GM23248 (cell line): ENCODE measurements around the gene F2RL3.
"Not testable (repeated sequence)": the region's sequence is repeated elsewhere in the genome, so short reads cannot be mapped to it uniquely, and the experiment has no call there.

ENCODE experiments used
- EZH2 ChIP-seq: fragments of 200-600 bp; sonication (generic); IDR thresholded peaks from 2 replicates; pipeline ENCODE4 v1.6.1; 2018; ENCODE audit warnings: antibody characterized with exemption, mild to moderate bottlenecking; ENCODE audit not compliant: insufficient read depth, poor library complexity, severe bottlenecking
- EZH2phosphoT487 ChIP-seq: fragments of 200-600 bp; sonication (generic); IDR thresholded peaks from 2 replicates; pipeline ENCODE4 v1.6.1; 2018; ENCODE audit warnings: antibody characterized with exemption, moderate library complexity, mild to moderate bottlenecking, low read depth; ENCODE audit not compliant: insufficient read depth

- not testable (repeated sequence) for TF ChIP-seq EZH2phosphoT487, EZH2
Observed at GRCh38 chr19:16940063-16940462, 51.3 kb downstream of the F2RL3 start.
